ENCODE results near the gene HSPA1B.

GRCh38 chr6:31819871-31820299 is 7.7 kb upstream of the HSPA1B start:
- TF ChIP-seq TAF1 (IDR thresholded peaks at IDR 0.05; ENCODE audit: low read depth), result no peak
- TF ChIP-seq TEAD4 (IDR thresholded peaks at IDR 0.05), result no peak
- no peak for TF ChIP-seq EP300 (IDR thresholded peaks at IDR 0.05; ENCODE audit: borderline replicate concordance)
- TF ChIP-seq, protein P1, sequence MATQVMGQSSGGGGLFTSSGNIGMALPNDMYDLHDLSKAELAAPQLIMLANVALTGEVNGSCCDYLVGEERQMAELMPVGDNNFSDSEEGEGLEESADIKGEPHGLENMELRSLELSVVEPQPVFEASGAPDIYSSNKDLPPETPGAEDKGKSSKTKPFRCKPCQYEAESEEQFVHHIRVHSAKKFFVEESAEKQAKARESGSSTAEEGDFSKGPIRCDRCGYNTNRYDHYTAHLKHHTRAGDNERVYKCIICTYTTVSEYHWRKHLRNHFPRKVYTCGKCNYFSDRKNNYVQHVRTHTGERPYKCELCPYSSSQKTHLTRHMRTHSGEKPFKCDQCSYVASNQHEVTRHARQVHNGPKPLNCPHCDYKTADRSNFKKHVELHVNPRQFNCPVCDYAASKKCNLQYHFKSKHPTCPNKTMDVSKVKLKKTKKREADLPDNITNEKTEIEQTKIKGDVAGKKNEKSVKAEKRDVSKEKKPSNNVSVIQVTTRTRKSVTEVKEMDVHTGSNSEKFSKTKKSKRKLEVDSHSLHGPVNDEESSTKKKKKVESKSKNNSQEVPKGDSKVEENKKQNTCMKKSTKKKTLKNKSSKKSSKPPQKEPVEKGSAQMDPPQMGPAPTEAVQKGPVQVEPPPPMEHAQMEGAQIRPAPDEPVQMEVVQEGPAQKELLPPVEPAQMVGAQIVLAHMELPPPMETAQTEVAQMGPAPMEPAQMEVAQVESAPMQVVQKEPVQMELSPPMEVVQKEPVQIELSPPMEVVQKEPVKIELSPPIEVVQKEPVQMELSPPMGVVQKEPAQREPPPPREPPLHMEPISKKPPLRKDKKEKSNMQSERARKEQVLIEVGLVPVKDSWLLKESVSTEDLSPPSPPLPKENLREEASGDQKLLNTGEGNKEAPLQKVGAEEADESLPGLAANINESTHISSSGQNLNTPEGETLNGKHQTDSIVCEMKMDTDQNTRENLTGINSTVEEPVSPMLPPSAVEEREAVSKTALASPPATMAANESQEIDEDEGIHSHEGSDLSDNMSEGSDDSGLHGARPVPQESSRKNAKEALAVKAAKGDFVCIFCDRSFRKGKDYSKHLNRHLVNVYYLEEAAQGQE (IDR thresholded peaks at IDR 0.05; ENCODE audit: low read depth), result no peak
- TF ChIP-seq EGR1 (IDR thresholded peaks at IDR 0.05), result no peak
- no peak for TF ChIP-seq FOXM1 (IDR thresholded peaks at IDR 0.05; ENCODE audit: borderline replicate concordance, low read depth)
- no peak for TF ChIP-seq MAX (IDR thresholded peaks at IDR 0.05)
- no peak for TF ChIP-seq YY1 (IDR thresholded peaks at IDR 0.05; ENCODE audit: low read depth)
- no peak for TF ChIP-seq CEBPB (IDR thresholded peaks at IDR 0.05)
- no peak for TF ChIP-seq CREB1 (IDR thresholded peaks at IDR 0.05; ENCODE audit: low read depth)

Measured in Ishikawa (cell line).